ENCODE data around the gene EZH2. TPM values are rescaled to one million over a fixed set of nuclear protein-coding genes. Genes with fewer than 3 reads are reported as not detected.

EZH2 gene
- total RNA-seq, 8 experiments from 2014 or later = 2.1 to 61.4 (median 17.1) TPM

DNA sequence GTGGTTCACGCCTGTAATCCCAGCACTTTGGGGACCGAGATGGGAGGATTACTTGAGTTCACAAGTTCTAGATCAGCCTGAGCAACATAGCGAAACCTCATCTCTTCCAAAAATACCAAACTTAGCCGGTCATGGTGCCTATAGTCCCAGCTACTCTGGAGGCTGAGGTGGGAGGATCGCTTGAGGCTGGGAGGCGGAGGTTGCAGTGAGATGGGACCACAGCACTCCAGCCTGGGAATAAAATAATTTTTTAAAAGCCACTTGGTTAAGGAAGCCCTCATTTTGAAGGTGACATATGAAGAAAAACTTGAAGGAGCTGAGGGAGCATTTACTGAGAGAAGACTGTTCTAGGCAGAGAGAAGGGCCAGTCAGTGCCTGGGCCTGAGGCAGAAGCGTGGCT lies 4.2 kb upstream of the EZH2 start:
- H3K4me3 ChIP-seq = no peak overlapping the region
- in situ Hi-C loops (cut with MboI; ENCODE audit: low pct_unique_long_range_greater_than_20kb in 2 of 9, low sequenced_read_pairs in 9 of 9, unreplicated experiment in 9 of 9) = no loop called here
- no peak overlapping the region for H3K27ac ChIP-seq
- WGBS, 10 experiments = 78 to 100% (median 100%) methylated on average over 1 to 3 of the region's 7 CpGs; no CpG with 5 or more reads in 2 of the 10 experiments
- ATAC-seq (replicated peaks in 6 of 8) = no peak
- peaks cover 0 to 4% of the 10 kb centered on the region in 2 donors for H3K4me1 ChIP-seq (replicated peaks in 1 of 2)

DNA sequence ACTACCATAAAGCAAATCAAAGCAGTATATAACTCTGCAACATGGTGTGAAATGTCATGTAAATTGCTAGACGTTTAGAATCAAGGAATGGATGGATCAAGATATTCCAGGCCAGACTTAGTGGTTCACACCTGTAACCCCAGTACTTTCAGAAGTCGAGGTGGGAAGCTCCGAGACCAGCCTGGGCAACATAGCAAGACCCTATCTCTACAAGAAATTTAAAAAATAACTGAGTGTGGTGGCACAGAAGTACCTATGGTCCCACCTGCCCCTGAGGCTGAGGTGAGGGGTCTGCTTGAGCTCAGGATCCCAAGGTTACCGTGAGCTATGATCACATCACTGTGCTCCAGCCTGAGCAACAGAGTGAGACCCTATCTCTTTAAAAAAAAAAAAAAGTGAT lies 2.8 kb upstream of the EZH2 start:
- H3K4me3 ChIP-seq = no peak overlapping the region
- in situ Hi-C loops (cut with MboI; ENCODE audit: low pct_unique_long_range_greater_than_20kb in 2 of 9, low sequenced_read_pairs in 9 of 9, unreplicated experiment in 9 of 9) = no loop called here
- H3K27ac ChIP-seq = no peak overlapping the region
- ATAC-seq (replicated peaks in 6 of 8) = no peak
- 20 to 100% (median 93%) methylated on average over 1 to 4 of the region's 4 CpGs; no CpG with 5 or more reads in 1 of the 10 experiments for WGBS, 10 experiments
- H3K4me1 ChIP-seq (replicated peaks in 1 of 2) = peaks cover 4 to 7% of the 10 kb centered on the region in 2 donors

DNA sequence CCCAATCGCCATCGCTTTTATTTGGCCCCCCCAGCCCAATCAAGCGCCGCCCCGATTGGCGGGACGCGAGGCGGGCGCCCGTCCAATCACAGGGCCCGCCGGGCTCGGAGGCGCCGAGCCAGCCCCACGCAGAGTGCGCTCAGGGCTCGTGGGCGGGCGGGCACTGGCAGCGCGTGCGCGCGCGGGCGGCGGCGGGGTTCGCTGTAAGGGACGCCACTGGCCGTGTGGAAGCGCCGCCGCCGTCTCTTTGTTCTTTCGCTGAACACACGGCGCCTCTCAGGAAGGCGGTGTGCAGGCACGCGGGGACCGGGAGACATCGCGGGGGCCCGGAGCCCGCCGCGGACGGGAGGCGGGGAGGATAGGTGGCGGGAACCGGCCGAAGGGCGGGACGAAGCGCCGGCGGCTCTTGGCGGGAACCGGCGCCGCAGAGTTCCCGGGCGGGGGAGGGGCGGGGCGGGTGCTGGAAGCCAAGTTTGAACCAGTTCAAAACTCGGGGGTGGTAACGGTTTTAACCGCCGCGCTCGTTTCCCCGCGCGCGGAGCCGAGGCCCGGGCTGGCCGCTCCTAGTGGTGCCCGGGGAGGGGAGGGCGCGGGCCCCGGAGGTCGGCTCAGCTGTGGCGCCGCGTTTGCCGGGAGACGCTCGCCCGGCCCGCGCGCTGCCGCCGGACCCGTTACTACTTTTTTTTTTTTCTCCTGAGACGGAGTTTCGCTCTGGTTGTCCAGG lies 370 bp upstream of the EZH2 start:
- WGBS, 10 experiments = 0% methylated on average over 5 to 9 of the region's 101 CpGs; no CpG with 5 or more reads in 8 of the 10 experiments
- Histone ChIP-seq H3K4me3 (peak overlapping the region; percentile 73 to 95 (median 87)), H3K27ac (peak overlapping the region; percentile 88 to 92), H3K4me1 (replicated peaks in 1 of 2) (peaks cover 4 to 17% of the 10 kb centered on the region in 2 donors)
- ATAC-seq (replicated peaks in 6 of 8) = peak; percentile 85 to 97 (median 95)
- in situ Hi-C loops (cut with MboI; ENCODE audit: low pct_unique_long_range_greater_than_20kb in 2 of 9, low sequenced_read_pairs in 9 of 9, unreplicated experiment in 9 of 9) = no loop called here

DNA sequence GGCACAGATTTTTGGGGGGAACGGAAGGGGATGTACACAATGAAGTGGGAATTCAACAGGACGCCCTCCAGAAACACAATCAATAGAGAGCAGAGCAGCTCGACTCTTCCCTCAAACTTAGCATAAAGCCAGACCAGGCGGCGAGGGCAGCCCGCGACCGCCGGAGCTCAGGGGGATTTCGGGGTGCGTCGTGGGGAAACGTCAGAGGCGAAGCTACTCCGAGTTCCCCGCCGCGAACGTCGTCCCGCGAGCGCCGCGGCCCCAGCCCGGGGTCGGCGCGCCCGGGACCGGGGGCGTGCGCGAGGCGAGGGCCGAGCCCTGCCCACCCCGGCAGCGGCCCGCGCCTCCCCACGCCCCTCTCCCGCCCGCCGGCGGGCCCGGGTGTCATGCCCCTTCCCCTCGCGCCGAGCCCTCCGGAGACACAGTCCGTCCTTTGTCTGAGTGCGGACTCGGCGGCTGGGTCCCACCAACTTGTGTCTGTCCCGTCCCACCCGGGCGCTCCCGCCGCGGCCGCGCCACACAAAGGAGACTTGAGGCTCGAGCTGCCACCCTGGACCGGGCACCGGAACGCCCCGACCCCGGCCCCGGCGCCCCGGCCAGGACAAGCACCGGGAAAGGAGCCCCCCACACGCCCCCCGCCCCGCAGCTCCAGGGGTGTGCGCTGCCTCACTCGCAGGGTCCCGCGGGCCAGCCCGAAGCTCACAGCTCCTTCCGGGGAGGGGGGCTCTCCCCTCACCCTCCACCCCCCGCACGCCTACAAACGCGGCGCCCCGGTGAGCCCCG lies 634 bp downstream of the EZH2 start:
- Histone ChIP-seq H3K27ac (peak overlapping the region; percentile 70 to 92), H3K4me1 (replicated peaks in 1 of 2) (peaks cover 4 to 17% of the 10 kb centered on the region in 2 donors), H3K4me3 (peak overlapping the region; percentile 73 to 95 (median 87))
- in situ Hi-C loops (cut with MboI; ENCODE audit: low pct_unique_long_range_greater_than_20kb in 2 of 9, low sequenced_read_pairs in 9 of 9, unreplicated experiment in 9 of 9) = no loop called here
- peak; percentile 2 to 58 (median 8) for ATAC-seq (replicated peaks in 6 of 8)
- 0 to 60% (median 0%) methylated on average over 1 to 2 of the region's 88 CpGs; no CpG with 5 or more reads in 6 of the 10 experiments for WGBS, 10 experiments

DNA sequence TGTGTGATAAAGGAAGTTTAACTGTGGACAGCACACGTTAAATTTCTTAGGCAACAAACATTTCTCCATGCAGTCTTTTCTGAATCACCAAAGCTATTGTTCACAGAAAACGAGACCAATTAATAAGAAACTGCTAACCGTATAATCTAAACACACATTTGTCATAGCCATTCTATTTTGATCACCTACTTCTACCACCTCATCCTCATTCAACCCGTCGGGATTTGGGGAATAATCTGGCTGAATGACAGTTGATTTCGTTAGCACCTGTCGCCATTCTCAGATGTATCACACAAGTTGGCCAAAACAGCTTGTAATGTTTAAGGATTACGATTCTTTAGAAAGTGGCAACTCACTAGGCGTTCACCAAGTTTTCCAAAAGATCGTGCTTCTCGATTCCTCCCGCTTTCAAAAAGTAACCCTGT lies 1.2 kb downstream of the EZH2 start:
- Histone ChIP-seq H3K4me1 (replicated peaks in 1 of 2) (peaks cover 4 to 17% of the 10 kb centered on the region in 2 donors), H3K4me3 (peak overlapping the region; percentile 73 to 95 (median 87)), H3K27ac (peak overlapping the region in 1 of 2 donors; percentile 92)
- 0 to 17% (median 2%) methylated on average over 1 to 12 of the region's 12 CpGs for WGBS, 10 experiments
- in situ Hi-C loops (cut with MboI; ENCODE audit: low pct_unique_long_range_greater_than_20kb in 2 of 9, low sequenced_read_pairs in 9 of 9, unreplicated experiment in 9 of 9) = no loop called here
- no peak for ATAC-seq (replicated peaks in 6 of 8)

DNA sequence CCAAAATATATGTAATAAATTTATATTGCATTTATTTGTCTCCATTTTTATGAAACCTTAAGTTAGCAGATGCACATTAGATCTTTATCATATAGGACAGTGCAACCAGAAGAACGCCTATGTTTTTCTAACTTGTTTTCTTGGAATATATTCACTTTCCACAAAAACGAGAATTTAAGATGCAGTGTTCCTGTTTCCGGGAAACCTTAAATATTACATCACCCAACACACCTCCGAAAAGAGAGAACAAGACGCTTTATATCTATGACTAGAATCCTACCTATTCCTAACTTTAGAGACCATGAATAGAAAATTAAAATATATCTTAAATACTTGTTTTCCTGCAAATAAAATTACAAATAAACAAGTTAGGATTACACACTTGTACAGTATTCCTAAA lies 1.9 kb downstream of the EZH2 start:
- no peak overlapping the region for H3K27ac ChIP-seq
- H3K4me3 ChIP-seq = peak overlapping the region; percentile 73 to 95 (median 87)
- 32 to 60% (median 45%) methylated on average over 3 to 5 of the region's 5 CpGs; no CpG with 5 or more reads in 1 of the 10 experiments for WGBS, 10 experiments
- in situ Hi-C loops (cut with MboI; ENCODE audit: low pct_unique_long_range_greater_than_20kb in 2 of 9, low sequenced_read_pairs in 9 of 9, unreplicated experiment in 9 of 9) = no loop called here
- peaks cover 4 to 17% of the 10 kb centered on the region in 2 donors for H3K4me1 ChIP-seq (replicated peaks in 1 of 2)
- ATAC-seq (replicated peaks in 6 of 8) = no peak

DNA sequence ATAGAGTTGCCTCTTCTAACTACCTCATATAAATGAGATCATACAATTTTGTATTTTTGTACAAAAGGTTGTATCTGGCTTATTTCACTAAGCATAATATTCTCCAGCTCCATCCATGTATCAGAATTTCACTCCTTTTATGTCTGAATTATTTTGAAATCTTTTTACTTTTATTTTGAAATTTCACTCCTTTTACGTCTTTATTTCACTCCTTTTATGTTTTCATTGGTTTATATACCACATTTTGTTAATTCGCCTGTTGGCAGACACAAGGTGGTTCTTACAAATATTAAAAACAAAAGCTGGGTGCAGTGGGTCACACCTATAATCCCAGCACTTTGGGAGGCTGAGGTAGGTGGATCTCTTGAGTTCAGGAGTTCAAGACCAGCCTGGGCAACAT lies 5.8 kb downstream of the EZH2 start:
- in situ Hi-C loops (cut with MboI; ENCODE audit: low pct_unique_long_range_greater_than_20kb in 2 of 9, low sequenced_read_pairs in 9 of 9, unreplicated experiment in 9 of 9) = no loop called here
- WGBS, 10 experiments = 89 to 100% (median 98%) methylated on average over 1 to 2 of the region's 2 CpGs
- no peak for ATAC-seq (replicated peaks in 6 of 8)
- Histone ChIP-seq H3K4me1 (replicated peaks in 1 of 2) (peaks cover 0 to 17% of the 10 kb centered on the region in 2 donors), H3K27ac (no peak overlapping the region), H3K4me3 (no peak overlapping the region)

DNA sequence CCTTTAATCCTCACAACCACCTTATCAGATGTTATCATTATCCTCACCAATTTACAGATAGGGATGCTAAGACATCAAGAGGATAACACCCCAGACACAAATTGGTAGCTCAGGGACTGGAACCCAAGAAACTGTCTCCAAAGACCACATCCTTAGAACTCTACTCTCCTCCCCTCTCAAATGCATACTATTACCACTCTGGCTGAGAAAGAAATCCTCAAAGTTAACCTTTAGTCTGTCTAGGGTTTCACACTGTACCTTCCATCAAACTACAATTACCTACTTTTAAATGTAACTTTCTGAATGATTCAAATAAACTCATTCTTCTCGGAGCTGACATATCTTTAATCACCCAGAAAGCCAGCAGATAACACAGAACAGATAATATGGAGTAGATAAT lies 6.6 kb downstream of the EZH2 start:
- no peak overlapping the region for H3K4me3 ChIP-seq
- peaks cover 0 to 16% of the 10 kb centered on the region in 2 donors for H3K4me1 ChIP-seq (replicated peaks in 1 of 2)
- in situ Hi-C loops (cut with MboI; ENCODE audit: low pct_unique_long_range_greater_than_20kb in 2 of 9, low sequenced_read_pairs in 9 of 9, unreplicated experiment in 9 of 9) = no loop called here
- no peak for ATAC-seq (replicated peaks in 6 of 8)
- WGBS, 10 experiments = 80 to 100% (median 100%) methylated on average over 1 of the region's 1 CpG; no CpG with 5 or more reads in 4 of the 10 experiments
- H3K27ac ChIP-seq = no peak overlapping the region

DNA sequence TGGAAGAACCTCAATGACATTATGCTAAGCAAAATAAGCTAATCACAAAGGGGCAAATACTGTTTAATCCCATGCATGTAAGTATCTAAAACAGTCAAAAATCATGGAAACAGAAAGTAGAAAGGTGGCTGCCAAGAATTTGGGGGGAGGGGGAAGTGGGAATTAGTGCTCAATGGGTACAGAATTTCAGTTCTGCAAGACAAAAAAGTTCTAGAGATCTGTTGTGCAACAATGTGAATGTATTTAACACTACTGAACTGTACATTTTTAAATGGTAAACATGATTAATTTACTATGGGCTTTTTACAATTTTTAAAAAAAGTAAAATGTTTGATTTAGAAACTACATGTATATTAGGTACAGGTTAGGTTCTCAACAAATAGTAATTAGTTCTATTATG lies 11.9 kb downstream of the EZH2 start:
- Histone ChIP-seq H3K4me3 (no peak overlapping the region), H3K4me1 (replicated peaks in 1 of 2) (no peaks in the 10 kb centered on the region), H3K27ac (no peak overlapping the region)
- in situ Hi-C loops (cut with MboI; ENCODE audit: low pct_unique_long_range_greater_than_20kb in 2 of 9, low sequenced_read_pairs in 9 of 9, unreplicated experiment in 9 of 9) = no loop called here
- ATAC-seq (replicated peaks in 6 of 8) = no peak

DNA sequence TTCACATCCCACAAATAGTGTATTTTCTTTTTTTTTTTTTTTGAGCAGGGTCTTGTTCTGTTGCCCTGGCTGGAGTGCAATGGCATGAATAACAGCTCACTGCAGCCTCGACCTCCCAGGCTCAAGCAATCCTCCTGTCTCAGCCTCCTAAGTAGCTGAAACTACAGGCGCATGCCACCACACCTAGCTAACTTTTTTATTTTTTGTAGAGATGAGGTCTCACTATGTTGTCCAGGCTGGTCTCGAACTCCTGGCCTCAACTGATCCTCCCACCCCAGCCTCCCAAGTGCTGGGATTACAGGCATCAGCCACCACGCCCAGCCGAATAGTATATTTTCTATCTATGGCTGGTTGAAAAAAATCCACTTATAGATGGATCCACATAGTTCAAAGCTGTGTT lies 12.5 kb downstream of the EZH2 start:
- Histone ChIP-seq H3K27ac (no peak overlapping the region), H3K4me3 (no peak overlapping the region), H3K4me1 (replicated peaks in 1 of 2) (no peaks in the 10 kb centered on the region)
- in situ Hi-C loops (cut with MboI; ENCODE audit: low pct_unique_long_range_greater_than_20kb in 2 of 9, low sequenced_read_pairs in 9 of 9, unreplicated experiment in 9 of 9) = no loop called here
- ATAC-seq (replicated peaks in 6 of 8) = no peak
- 67 to 100% (median 100%) methylated on average over 1 to 5 of the region's 5 CpGs; no CpG with 5 or more reads in 1 of the 10 experiments for WGBS, 10 experiments

DNA sequence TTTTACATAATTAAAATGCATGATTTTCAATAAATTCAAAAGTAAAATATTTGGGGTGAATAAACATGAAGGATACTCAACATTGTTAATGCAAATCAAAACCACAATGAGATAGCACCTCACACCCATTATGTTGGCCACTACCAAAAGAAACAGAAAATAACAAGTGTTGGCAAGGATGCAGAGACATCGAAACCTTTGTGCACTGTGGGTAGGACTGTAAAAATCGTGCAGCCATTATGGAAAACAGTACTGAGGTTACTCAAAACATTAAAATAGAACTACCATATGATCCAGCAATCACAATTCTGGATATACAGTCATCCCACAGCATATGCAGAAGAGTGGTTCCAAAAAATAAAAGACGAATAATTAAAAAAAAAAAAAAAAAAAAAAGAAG lies 13.1 kb downstream of the EZH2 start:
- Histone ChIP-seq H3K4me3 (no peak overlapping the region), H3K27ac (no peak overlapping the region), H3K4me1 (replicated peaks in 1 of 2) (no peaks in the 10 kb centered on the region)
- ATAC-seq (replicated peaks in 6 of 8) = no peak
- 43 to 100% (median 87%) methylated on average over 1 to 3 of the region's 3 CpGs for WGBS, 10 experiments
- in situ Hi-C loops (cut with MboI; ENCODE audit: low pct_unique_long_range_greater_than_20kb in 2 of 9, low sequenced_read_pairs in 9 of 9, unreplicated experiment in 9 of 9) = no loop called here

DNA sequence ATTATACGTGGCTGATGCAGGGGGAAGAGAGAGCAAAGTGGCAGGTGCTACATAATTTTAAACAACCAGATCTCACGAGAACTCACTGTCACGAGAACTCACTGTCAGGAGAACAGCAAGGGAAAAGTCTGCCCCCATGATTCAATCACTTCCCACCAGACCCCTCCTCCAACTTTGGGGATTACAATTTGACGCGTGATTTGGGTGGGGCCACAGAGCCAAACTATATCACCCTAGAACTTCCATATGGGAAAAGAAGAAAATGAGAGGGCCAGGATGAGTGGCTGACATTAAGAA lies 15.8 kb downstream of the EZH2 start:
- H3K4me1 ChIP-seq (replicated peaks in 1 of 2) = no peaks in the 10 kb centered on the region
- H3K27ac ChIP-seq = no peak overlapping the region
- no peak for ATAC-seq (replicated peaks in 6 of 8)
- in situ Hi-C loops (cut with MboI; ENCODE audit: low pct_unique_long_range_greater_than_20kb in 2 of 9, low sequenced_read_pairs in 9 of 9, unreplicated experiment in 9 of 9) = no loop called here
- WGBS, 10 experiments = 51 to 100% (median 90%) methylated on average over 1 to 5 of the region's 5 CpGs; no CpG with 5 or more reads in 3 of the 10 experiments
- H3K4me3 ChIP-seq = no peak overlapping the region

DNA sequence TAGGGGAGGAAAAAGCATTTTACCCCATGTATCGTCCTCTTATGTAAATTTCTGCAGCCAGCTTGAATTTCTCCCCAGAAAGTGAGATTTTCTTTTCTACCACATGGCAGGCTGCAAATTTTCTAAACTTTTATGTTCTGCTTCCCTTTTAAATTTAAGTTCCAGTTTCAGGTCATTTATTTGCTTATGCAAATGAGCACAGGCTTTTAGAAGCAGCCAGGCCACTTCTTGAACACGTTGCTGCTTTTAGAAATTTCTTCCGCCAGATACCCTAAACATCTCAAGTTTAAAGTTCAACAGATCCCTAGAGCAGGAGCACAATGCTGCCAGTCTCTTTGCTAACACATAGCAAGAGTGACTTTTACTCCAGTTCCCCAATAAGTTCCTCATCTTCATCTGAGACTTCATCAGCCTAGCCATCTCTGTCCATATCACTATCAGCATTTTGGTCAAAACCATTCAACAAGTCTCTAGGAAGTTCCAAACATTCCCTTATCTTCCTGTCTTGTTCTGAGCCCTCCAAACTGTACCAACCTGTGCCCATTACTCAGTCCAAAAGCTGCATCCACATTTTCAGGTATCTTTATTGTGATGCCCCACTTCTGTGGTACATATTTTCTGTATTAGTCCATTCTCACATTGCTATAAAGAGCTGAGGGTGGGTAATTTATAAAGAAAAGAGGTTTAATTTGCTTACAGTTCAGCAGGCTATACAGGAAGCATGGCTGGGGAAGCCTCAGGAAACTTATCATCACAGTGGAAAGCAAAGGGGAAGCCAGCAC lies 16.3 kb downstream of the EZH2 start:
- Histone ChIP-seq H3K4me3 (no peak overlapping the region), H3K27ac (no peak overlapping the region), H3K4me1 (replicated peaks in 1 of 2) (peaks cover 0 to under 1% of the 10 kb centered on the region in 2 donors)
- WGBS, 10 experiments = 67 to 95% (median 83%) methylated on average over 2 to 3 of the region's 3 CpGs
- in situ Hi-C loops (cut with MboI; ENCODE audit: low pct_unique_long_range_greater_than_20kb in 2 of 9, low sequenced_read_pairs in 9 of 9, unreplicated experiment in 9 of 9) = no loop called here
- no peak for ATAC-seq (replicated peaks in 6 of 8)
